Progenitor cell of endocrine pancreas (in vitro differentiated cells): ENCODE data around the gene TRIM24. TPM values are rescaled to one million over a fixed set of nuclear protein-coding genes. Genes with fewer than 3 reads are reported as not detected.
"Not testable (repeated sequence)": the region's sequence is repeated elsewhere in the genome, so short reads cannot be mapped to it uniquely, and the experiment has no call there.

Experiments used
- DNase-seq: peaks from one replicate; pipeline ENCODE4 v3.0.0; 2021; ENCODE audit warnings: low spot score; ENCODE audit not compliant: unreplicated experiment
- H3K27ac Mint-ChIP-seq: 2 replicates; pipeline ENCODE4 v1.8.0; 2021; ENCODE audit warnings: mild to moderate bottlenecking, moderate library complexity, mixed read lengths
- H3K27me3 Mint-ChIP-seq: 2 replicates; pipeline ENCODE4 v1.8.0; 2021; ENCODE audit warnings: mixed read lengths
- H3K36me3 Mint-ChIP-seq: 2 replicates; pipeline ENCODE4 v1.8.0; 2022; ENCODE audit warnings: mixed read lengths; ENCODE audit not compliant: insufficient read depth
- H3K4me1 Mint-ChIP-seq: 2 replicates; pipeline ENCODE4 v1.8.0; 2021; ENCODE audit warnings: low read depth, mixed read lengths
- H3K4me3 Mint-ChIP-seq: 2 replicates; pipeline ENCODE4 v1.8.0; 2021; ENCODE audit warnings: low read depth, mild to moderate bottlenecking, moderate library complexity, mixed read lengths
- H3K9me3 Mint-ChIP-seq: 2 replicates; pipeline ENCODE4 v1.8.0; 2021; ENCODE audit warnings: low read depth, mixed read lengths
- CTCF ChIP-seq: fragments of 200-600 bp; sonication (generic); IDR thresholded peaks from one replicate; pipeline ENCODE4 v1.5.0; 2021; ENCODE audit warnings: antibody characterized with exemption, mild to moderate bottlenecking; ENCODE audit not compliant: unreplicated experiment
- total RNA-seq: library from RNA; stranded (reverse); gene quantifications from 2 replicates; pipeline ENCODE4 v1.2.1, GENCODE V29; 2021

Gene TRIM24
- total RNA-seq, 1 donor from 2014 or later = 114 TPM

- Mint-ChIP-seq H3K4me1 (peaks cover 21% of the 10 kb centered on the region), H3K27ac (peak overlapping the region; percentile 1), H3K9me3 (peaks cover 7% of the 10 kb centered on the region), H3K27me3 (no peaks in the 10 kb centered on the region), H3K4me3 (no peak overlapping the region), H3K36me3 (peaks cover 38% of the 10 kb centered on the region)
- no peak for TF ChIP-seq CTCF
- DNase-seq = no peak
Observed at GRCh38 chr7:138493535-138493934, 33.5 kb downstream of the TRIM24 start.

GRCh38 chr7:138495485-138495884 lies 35.4 kb downstream of the TRIM24 start:
- no peaks in the 10 kb centered on the region for H3K27me3 Mint-ChIP-seq
- peaks cover 37% of the 10 kb centered on the region for H3K36me3 Mint-ChIP-seq
- H3K4me1 Mint-ChIP-seq = peaks cover 28% of the 10 kb centered on the region
- no peak for TF ChIP-seq CTCF
- no peaks in the 10 kb centered on the region for H3K9me3 Mint-ChIP-seq
- H3K27ac Mint-ChIP-seq = peak overlapping the region; percentile 31
- no peak for DNase-seq
- H3K4me3 Mint-ChIP-seq = no peak overlapping the region

- Mint-ChIP-seq H3K4me1 (peaks cover 21% of the 10 kb centered on the region), H3K9me3 (no peaks in the 10 kb centered on the region), H3K27me3 (no peaks in the 10 kb centered on the region), H3K4me3 (no peak overlapping the region), H3K27ac (peak overlapping the region; percentile 25), H3K36me3 (peaks cover 27% of the 10 kb centered on the region)
- no peak for TF ChIP-seq CTCF
- no peak for DNase-seq
Observed at GRCh38 chr7:138499340-138499739, 39.3 kb downstream of the TRIM24 start.

- H3K27me3 Mint-ChIP-seq, DNase-seq, H3K4me3 Mint-ChIP-seq, H3K9me3 Mint-ChIP-seq: not testable (repeated sequence)
- peaks cover 21% of the 10 kb centered on the region for H3K4me1 Mint-ChIP-seq
- peaks cover 30% of the 10 kb centered on the region for H3K36me3 Mint-ChIP-seq
- peak overlapping the region; percentile 25 for H3K27ac Mint-ChIP-seq
Observed at GRCh38 chr7:138500303-138500702, 40.2 kb downstream of the TRIM24 start.

- no peaks in the 10 kb centered on the region for H3K9me3 Mint-ChIP-seq
- H3K4me3 Mint-ChIP-seq = no peak overlapping the region
- no peak for DNase-seq
Observed at GRCh38 chr7:138500892-138501291, 40.8 kb downstream of the TRIM24 start.

More at GRCh38 chr7:138500892-138501291, 40.8 kb downstream of the TRIM24 start:
- peaks cover 21% of the 10 kb centered on the region for H3K4me1 Mint-ChIP-seq
- H3K27me3 Mint-ChIP-seq = no peaks in the 10 kb centered on the region
- peaks cover 29% of the 10 kb centered on the region for H3K36me3 Mint-ChIP-seq
- no peak for TF ChIP-seq CTCF
- no peak overlapping the region for H3K27ac Mint-ChIP-seq
